Measurements from ENCODE around the gene GRM1.

GRCh38 chr6:146258206-146258605 is 229.3 kb downstream of the GRM1 start:
- no peak for TF ChIP-seq CTCF (IDR thresholded peaks at IDR 0.05)
- no peak for TF ChIP-seq POLR2A (IDR thresholded peaks at IDR 0.05)

Data from lower leg skin (tissue), 3 donors.